DOHH2 (cell line): Measurements from ENCODE around the gene CCN2.
A peak's percentile ranks its signal among the peaks of the same experiment; 100 is the strongest.

Experiments used
- EZH2phosphoT487 ChIP-seq: fragments of 200-600 bp; sonication (generic); IDR thresholded peaks from 2 replicates; pipeline ENCODE4 v1.6.1; 2017; ENCODE audit warnings: borderline replicate concordance, mild to moderate bottlenecking, antibody characterized with exemption, low read length, moderate library complexity, mixed read lengths
- TF ChIP-seq, protein P1 (sequence below): fragments of 200-600 bp; sonication (generic); IDR thresholded peaks from one replicate; pipeline ENCODE4 v1.5.1; 2014; ENCODE audit warnings: antibody characterized with exemption, mild to moderate bottlenecking, low read depth, low read length; ENCODE audit not compliant: poor library complexity, severe bottlenecking

DNA sequence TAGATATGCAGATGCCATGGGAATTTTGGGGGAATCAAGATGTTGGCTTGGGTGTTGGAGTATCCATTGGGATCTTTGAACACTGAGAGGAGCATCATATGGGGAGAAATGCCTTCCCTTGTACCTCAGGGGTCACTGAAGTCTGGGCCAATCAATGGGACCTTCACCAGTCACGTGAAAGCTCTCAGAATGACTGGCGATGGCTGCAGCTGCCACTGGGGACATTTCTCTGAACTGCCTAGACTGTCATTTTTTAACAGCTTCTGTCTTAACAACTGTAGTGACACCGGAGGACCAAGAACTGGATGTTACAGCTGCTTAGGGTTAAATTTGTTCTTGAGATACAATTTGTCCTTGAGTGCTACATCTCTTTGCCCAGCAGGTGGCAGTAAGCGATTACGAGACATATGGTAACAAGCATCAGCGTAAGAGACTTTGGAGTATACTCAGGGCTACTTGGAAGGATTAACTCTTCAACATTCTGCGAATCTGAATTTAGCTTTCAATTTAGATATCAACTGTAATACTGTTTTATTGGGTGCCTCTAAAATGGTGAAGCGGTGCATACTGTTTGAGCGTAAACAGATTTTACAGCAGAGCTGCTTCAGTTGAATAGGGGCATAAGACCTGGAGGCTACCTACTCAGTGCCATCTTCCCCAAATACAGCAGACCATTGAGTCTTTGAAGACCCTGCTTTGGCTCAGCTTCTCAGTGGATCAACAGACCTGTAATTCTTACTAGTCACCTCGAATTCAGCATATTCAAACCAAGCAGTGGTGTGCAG lies 36.0 kb downstream of the CCN2 start:
- TF ChIP-seq, protein P1, sequence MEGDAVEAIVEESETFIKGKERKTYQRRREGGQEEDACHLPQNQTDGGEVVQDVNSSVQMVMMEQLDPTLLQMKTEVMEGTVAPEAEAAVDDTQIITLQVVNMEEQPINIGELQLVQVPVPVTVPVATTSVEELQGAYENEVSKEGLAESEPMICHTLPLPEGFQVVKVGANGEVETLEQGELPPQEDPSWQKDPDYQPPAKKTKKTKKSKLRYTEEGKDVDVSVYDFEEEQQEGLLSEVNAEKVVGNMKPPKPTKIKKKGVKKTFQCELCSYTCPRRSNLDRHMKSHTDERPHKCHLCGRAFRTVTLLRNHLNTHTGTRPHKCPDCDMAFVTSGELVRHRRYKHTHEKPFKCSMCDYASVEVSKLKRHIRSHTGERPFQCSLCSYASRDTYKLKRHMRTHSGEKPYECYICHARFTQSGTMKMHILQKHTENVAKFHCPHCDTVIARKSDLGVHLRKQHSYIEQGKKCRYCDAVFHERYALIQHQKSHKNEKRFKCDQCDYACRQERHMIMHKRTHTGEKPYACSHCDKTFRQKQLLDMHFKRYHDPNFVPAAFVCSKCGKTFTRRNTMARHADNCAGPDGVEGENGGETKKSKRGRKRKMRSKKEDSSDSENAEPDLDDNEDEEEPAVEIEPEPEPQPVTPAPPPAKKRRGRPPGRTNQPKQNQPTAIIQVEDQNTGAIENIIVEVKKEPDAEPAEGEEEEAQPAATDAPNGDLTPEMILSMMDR: peak; percentile 87
- TF ChIP-seq EZH2phosphoT487: no peak
